HEK293 (cell line): ENCODE results near the gene HIGD2A.
A peak's percentile ranks its signal among the peaks of the same experiment; 100 is the strongest.

Experiments used
- CTCF ChIA-PET: fragments of 350-600 bp; formaldehyde crosslinking; extraction: SDS; loops from one replicate; lab custom pipeline; 2021; ENCODE audit warnings: antibody characterized with exemption; lab: Yijun Ruan, JAX
- POLR2A ChIA-PET: fragments of 300-600 bp; formaldehyde crosslinking; extraction: SDS; loops from one replicate; lab custom pipeline; 2020; ENCODE audit warnings: antibody characterized with exemption, inconsistent platforms; lab: Yijun Ruan, JAX
- H3K27ac ChIP-seq: fragments of 200-500 bp; sonication (Bioruptor generic); 2 replicates; pipeline ENCODE4 v1.5.1; 2014; ENCODE audit warnings: low read depth, low read length, control low read depth, inconsistent platforms; ENCODE audit errors: extremely low read depth
- H3K36me3 ChIP-seq, 2 experiments: fragments of 200-500 bp in 1 of 2; sonication (Bioruptor generic) in 1 of 2; 1 replicate in 1 of 2; 2 replicates in 1 of 2; pipeline ENCODE4 v1.5.1; 2014 to 2017; ENCODE audit warnings: inconsistent platforms in 2 of 2, low read length in 2 of 2; ENCODE audit not compliant: control insufficient read depth in 2 of 2, insufficient read depth in 1 of 2
- H3K4me1 ChIP-seq: fragments of 200-500 bp; sonication (Bioruptor generic); 2 replicates; pipeline ENCODE4 v1.5.1; 2014; ENCODE audit warnings: mild to moderate bottlenecking, low read length, inconsistent platforms; ENCODE audit not compliant: control insufficient read depth, insufficient read depth
- H3K4me3 ChIP-seq: 2 replicates; pipeline ENCODE4 v1.5.1; 2011; ENCODE audit warnings: low read depth, mild to moderate bottlenecking, control low read depth, low read length, moderate library complexity
- H3K9me3 ChIP-seq: fragments of 200-500 bp; sonication (Bioruptor generic); 2 replicates; pipeline ENCODE4 v1.5.1; 2014; ENCODE audit warnings: low read depth, low read length, inconsistent platforms; ENCODE audit not compliant: control insufficient read depth, insufficient read depth
- GFI1B ChIP-seq: fragments of 450-650 bp; formaldehyde crosslinking; IDR thresholded peaks from 2 replicates; pipeline ENCODE4 v1.5.1; 2016; ENCODE audit warnings: missing biosample characterization, missing genetic modification characterization
- HOXC10 ChIP-seq: sonication (generic); formaldehyde crosslinking; IDR thresholded peaks from 2 replicates; pipeline ENCODE4 v1.8.1; 2023; ENCODE audit warnings: mild to moderate bottlenecking, missing genetic modification reagents
- KLF16 ChIP-seq: fragments of 450-650 bp; formaldehyde crosslinking; IDR thresholded peaks from 2 replicates; pipeline ENCODE4 v1.5.1; 2017; ENCODE audit warnings: missing biosample characterization, missing genetic modification characterization
- SCRT1 ChIP-seq: fragments of 450-650 bp; formaldehyde crosslinking; IDR thresholded peaks from 2 replicates; pipeline ENCODE4 v1.5.1; 2016; ENCODE audit warnings: missing biosample characterization, missing genetic modification characterization, borderline replicate concordance
- SETDB1 ChIP-seq: IDR thresholded peaks from one replicate; pipeline ENCODE4 v1.6.1; 2017; ENCODE audit warnings: mild to moderate bottlenecking, low read length, moderate library complexity, mixed read lengths; ENCODE audit not compliant: insufficient read length
- TCF7L2 ChIP-seq: IDR thresholded peaks from 2 replicates; pipeline ENCODE4 v1.6.1; 2011; ENCODE audit warnings: low read depth, mild to moderate bottlenecking, inconsistent platforms, low read length, moderate library complexity, borderline replicate concordance
- TRIM28 ChIP-seq: IDR thresholded peaks from 2 replicates; pipeline ENCODE4 v1.6.1; 2011; ENCODE audit warnings: low read length, control low read depth, borderline replicate concordance
- ZBTB17 ChIP-seq: fragments of 450-650 bp; formaldehyde crosslinking; IDR thresholded peaks from 2 replicates; pipeline ENCODE4 v1.5.1; 2016; ENCODE audit warnings: missing biosample characterization, missing genetic modification characterization
- ZFP3 ChIP-seq: fragments of 450-650 bp; formaldehyde crosslinking; IDR thresholded peaks from 2 replicates; pipeline ENCODE4 v1.5.1; 2016; ENCODE audit warnings: low read depth, missing biosample characterization, missing genetic modification characterization
- ZNF121 ChIP-seq: fragments of 450-650 bp; formaldehyde crosslinking; IDR thresholded peaks from 2 replicates; pipeline ENCODE4 v1.5.1; 2016; ENCODE audit warnings: missing biosample characterization, missing genetic modification characterization
- ZNF133 ChIP-seq: fragments of 450-650 bp; formaldehyde crosslinking; IDR thresholded peaks from 2 replicates; pipeline ENCODE4 v1.5.1; 2016; ENCODE audit warnings: missing biosample characterization, missing genetic modification characterization
- ZNF239 ChIP-seq: fragments of 450-650 bp; formaldehyde crosslinking; IDR thresholded peaks from 2 replicates; pipeline ENCODE4 v1.5.1; 2016; ENCODE audit warnings: missing biosample characterization, missing genetic modification characterization
- ZNF324 ChIP-seq: fragments of 450-650 bp; formaldehyde crosslinking; IDR thresholded peaks from 2 replicates; pipeline ENCODE4 v1.5.1; 2016; ENCODE audit warnings: missing biosample characterization, missing genetic modification characterization
- ZNF48 ChIP-seq: fragments of 450-650 bp; formaldehyde crosslinking; IDR thresholded peaks from 2 replicates; pipeline ENCODE4 v1.5.1; 2016; ENCODE audit warnings: missing biosample characterization, missing genetic modification characterization
- ZNF580 ChIP-seq: fragments of 450-650 bp; formaldehyde crosslinking; IDR thresholded peaks from 2 replicates; pipeline ENCODE4 v1.5.1; 2016; ENCODE audit warnings: missing biosample characterization, missing genetic modification characterization
- ZNF610 ChIP-seq: fragments of 450-650 bp; formaldehyde crosslinking; IDR thresholded peaks from 2 replicates; pipeline ENCODE4 v1.5.1; 2016; ENCODE audit warnings: missing biosample characterization, missing genetic modification characterization, borderline replicate concordance
- ZNF639 ChIP-seq: fragments of 450-650 bp; formaldehyde crosslinking; IDR thresholded peaks from 2 replicates; pipeline ENCODE4 v1.5.1; 2016; ENCODE audit warnings: missing biosample characterization, missing genetic modification characterization
- ZNF664 ChIP-seq: fragments of 450-650 bp; formaldehyde crosslinking; IDR thresholded peaks from 2 replicates; pipeline ENCODE4 v1.5.1; 2016; ENCODE audit warnings: missing biosample characterization, missing genetic modification characterization
- ZNF747 ChIP-seq: fragments of 450-650 bp; formaldehyde crosslinking; IDR thresholded peaks from 2 replicates; pipeline ENCODE4 v1.5.1; 2016; ENCODE audit warnings: missing biosample characterization, missing genetic modification characterization
- ZNF837 ChIP-seq: fragments of 450-650 bp; formaldehyde crosslinking; IDR thresholded peaks from 2 replicates; pipeline ENCODE4 v1.5.1; 2016; ENCODE audit warnings: missing biosample characterization, missing genetic modification characterization
- TF ChIP-seq, protein P1 (sequence below): fragments of 450-650 bp; formaldehyde crosslinking; IDR thresholded peaks from 2 replicates; pipeline ENCODE4 v1.5.1; 2016; ENCODE audit warnings: missing biosample characterization, missing genetic modification characterization
- TF ChIP-seq, protein P2 (sequence below): fragments of 450-650 bp; formaldehyde crosslinking; IDR thresholded peaks from 2 replicates; pipeline ENCODE4 v1.5.1; 2016; ENCODE audit warnings: missing biosample characterization, missing genetic modification characterization, borderline replicate concordance

HIGD2A gene

GRCh38 chr5:176414704-176415103 is 26.2 kb downstream of the HIGD2A start:
- TF ChIP-seq ZFP3 (tag by site-specific recombination) (no peak), ZNF133 (no peak), ZNF239 (tag by site-specific recombination) (no peak), TCF7L2 (no peak), ZNF664 (tag by site-specific recombination) (peak; percentile 41), ZNF837 (tag by site-specific recombination) (no peak), SETDB1 (no peak), ZBTB17 (tag by site-specific recombination) (no peak), SCRT1 (no peak)
- H3K27ac ChIP-seq = no peak overlapping the region
- H3K9me3 ChIP-seq = no peaks in the 10 kb centered on the region
- POLR2A ChIA-PET = interaction anchor here (0.7 kb wide), 1 partner anchor 9 kb away, joined by 3 read pairs; no protein-coding TSS in a partner anchor
- CTCF ChIA-PET = interaction anchor here (0.6 to 5.2 kb wide), 4 partner anchors 33 to 1039 kb away, joined by 3 to 43 read pairs (median 4); partner anchors contain the start of genes FAF2 and RNF44
- peaks cover 0 to 13% of the 10 kb centered on the region in 2 experiments; a peak in 1 of 3 replicates for H3K36me3 ChIP-seq
- no peaks in the 10 kb centered on the region for H3K4me1 ChIP-seq
- no peak overlapping the region for H3K4me3 ChIP-seq

- Histone ChIP-seq H3K27ac (no peak overlapping the region), H3K36me3 (peaks cover 0 to 8% of the 10 kb centered on the region in 2 experiments; a peak in 1 of 3 replicates)
- CTCF ChIA-PET = interaction anchor here (0.6 to 5.2 kb wide), 9 partner anchors 9 to 1038 kb away, joined by 3 to 43 read pairs (median 3); partner anchors contain the start of genes FAF2 and RNF44
- peak; percentile 63; the same call in 1 of the 2 replicates for TF ChIP-seq ZNF639 (tag by site-specific recombination)
- peak; percentile 30; the same call in 1 of the 2 replicates for TF ChIP-seq ZNF580 (tag by site-specific recombination)
- TF ChIP-seq ZNF121 (tag by site-specific recombination) = peak; percentile 83
- TF ChIP-seq ZNF747 (tag by site-specific recombination) = no peak
- no peak for TF ChIP-seq ZNF324 (tag by site-specific recombination)
- TF ChIP-seq, all 188 proteins: peak for 3
- H3K9me3 ChIP-seq = no peaks in the 10 kb centered on the region
- POLR2A ChIA-PET = interaction anchor here (0.8 to 3.2 kb wide), 4 partner anchors 9 to 122 kb away, joined by 3 to 14 read pairs (median 8); partner anchors contain the start of genes FAF2 and RNF44
- no peaks in the 10 kb centered on the region for H3K4me1 ChIP-seq
- peak overlapping the region; percentile 77 for H3K4me3 ChIP-seq
These were observed 26.8 kb downstream of the HIGD2A start for GRCh38 chr5:176415240-176415951.

GRCh38 chr5:176415952-176416924 is 27.7 kb downstream of the HIGD2A start, which contains the start of gene CLTB:
Gene CLTB, minus strand, starts transcription at chr5:176416539. Its CDS starts 176 bp downstream, at chr5:176416363.
- peak within 1 kb of the TSS; percentile 77 for H3K4me3 ChIP-seq
- no peaks in the 10 kb centered on the region for H3K4me1 ChIP-seq
- H3K27ac ChIP-seq = peak within 1 kb of the TSS; percentile 66; the same call in 1 of the 2 replicates
- ChIA-PET POLR2A (interaction anchor here (0.8 to 3.2 kb wide), 6 partner anchors 10 to 244 kb away, joined by 3 to 14 read pairs (median 5); partner anchors contain the start of genes FAF2 and RNF44), CTCF (interaction anchor here (0.5 to 5.2 kb wide), 17 partner anchors 10 to 254 kb away, joined by 3 to 43 read pairs (median 3); partner anchors contain the start of genes FAF2 and RNF44)
- H3K36me3 ChIP-seq = peaks cover 0 to 5% of the 10 kb centered on the region in 2 experiments; a peak in 1 of 3 replicates
- no peaks in the 10 kb centered on the region for H3K9me3 ChIP-seq
- TF ChIP-seq ZNF610 (tag by site-specific recombination) = 0 out of 2 replicates have a peak, but pooled peaks have one; percentile 45
- no peak for TF ChIP-seq ZNF48
- TF ChIP-seq KLF16 (tag by site-specific recombination) = no peak
- TF ChIP-seq, protein P1, sequence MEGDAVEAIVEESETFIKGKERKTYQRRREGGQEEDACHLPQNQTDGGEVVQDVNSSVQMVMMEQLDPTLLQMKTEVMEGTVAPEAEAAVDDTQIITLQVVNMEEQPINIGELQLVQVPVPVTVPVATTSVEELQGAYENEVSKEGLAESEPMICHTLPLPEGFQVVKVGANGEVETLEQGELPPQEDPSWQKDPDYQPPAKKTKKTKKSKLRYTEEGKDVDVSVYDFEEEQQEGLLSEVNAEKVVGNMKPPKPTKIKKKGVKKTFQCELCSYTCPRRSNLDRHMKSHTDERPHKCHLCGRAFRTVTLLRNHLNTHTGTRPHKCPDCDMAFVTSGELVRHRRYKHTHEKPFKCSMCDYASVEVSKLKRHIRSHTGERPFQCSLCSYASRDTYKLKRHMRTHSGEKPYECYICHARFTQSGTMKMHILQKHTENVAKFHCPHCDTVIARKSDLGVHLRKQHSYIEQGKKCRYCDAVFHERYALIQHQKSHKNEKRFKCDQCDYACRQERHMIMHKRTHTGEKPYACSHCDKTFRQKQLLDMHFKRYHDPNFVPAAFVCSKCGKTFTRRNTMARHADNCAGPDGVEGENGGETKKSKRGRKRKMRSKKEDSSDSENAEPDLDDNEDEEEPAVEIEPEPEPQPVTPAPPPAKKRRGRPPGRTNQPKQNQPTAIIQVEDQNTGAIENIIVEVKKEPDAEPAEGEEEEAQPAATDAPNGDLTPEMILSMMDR (tag by site-specific recombination) = peak; percentile 75
- TF ChIP-seq, protein P2, sequence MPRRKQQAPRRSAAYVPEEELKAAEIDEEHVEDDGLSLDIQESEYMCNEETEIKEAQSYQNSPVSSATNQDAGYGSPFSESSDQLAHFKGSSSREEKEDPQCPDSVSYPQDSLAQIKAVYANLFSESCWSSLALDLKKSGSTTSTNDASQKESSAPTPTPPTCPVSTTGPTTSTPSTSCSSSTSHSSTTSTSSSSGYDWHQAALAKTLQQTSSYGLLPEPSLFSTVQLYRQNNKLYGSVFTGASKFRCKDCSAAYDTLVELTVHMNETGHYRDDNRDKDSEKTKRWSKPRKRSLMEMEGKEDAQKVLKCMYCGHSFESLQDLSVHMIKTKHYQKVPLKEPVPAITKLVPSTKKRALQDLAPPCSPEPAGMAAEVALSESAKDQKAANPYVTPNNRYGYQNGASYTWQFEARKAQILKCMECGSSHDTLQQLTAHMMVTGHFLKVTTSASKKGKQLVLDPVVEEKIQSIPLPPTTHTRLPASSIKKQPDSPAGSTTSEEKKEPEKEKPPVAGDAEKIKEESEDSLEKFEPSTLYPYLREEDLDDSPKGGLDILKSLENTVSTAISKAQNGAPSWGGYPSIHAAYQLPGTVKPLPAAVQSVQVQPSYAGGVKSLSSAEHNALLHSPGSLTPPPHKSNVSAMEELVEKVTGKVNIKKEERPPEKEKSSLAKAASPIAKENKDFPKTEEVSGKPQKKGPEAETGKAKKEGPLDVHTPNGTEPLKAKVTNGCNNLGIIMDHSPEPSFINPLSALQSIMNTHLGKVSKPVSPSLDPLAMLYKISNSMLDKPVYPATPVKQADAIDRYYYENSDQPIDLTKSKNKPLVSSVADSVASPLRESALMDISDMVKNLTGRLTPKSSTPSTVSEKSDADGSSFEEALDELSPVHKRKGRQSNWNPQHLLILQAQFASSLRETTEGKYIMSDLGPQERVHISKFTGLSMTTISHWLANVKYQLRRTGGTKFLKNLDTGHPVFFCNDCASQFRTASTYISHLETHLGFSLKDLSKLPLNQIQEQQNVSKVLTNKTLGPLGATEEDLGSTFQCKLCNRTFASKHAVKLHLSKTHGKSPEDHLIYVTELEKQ (tag by site-specific recombination) = no peak
- TF ChIP-seq HOXC10 (CRISPR knock-in tag) = no peak
- peak; percentile 90; the same call in 1 of the 2 replicates for TF ChIP-seq TRIM28
- no peak for TF ChIP-seq GFI1B (tag by site-specific recombination)
